Ovary (tissue), 3 donors: ENCODE results near the gene AQP7.

Experiments used
- EP300 ChIP-seq: sonication (generic); formaldehyde crosslinking; IDR thresholded peaks from one replicate; pipeline ENCODE4 v1.6.1; 2017; ENCODE audit warnings: antibody characterized with exemption
- POLR2A ChIP-seq: fragments of 450-650 bp; IDR thresholded peaks from one replicate; pipeline ENCODE4 v1.6.1; 2017; ENCODE audit warnings: antibody characterized with exemption, mild to moderate bottlenecking, moderate library complexity
- TF ChIP-seq, protein P1 (sequence below), 3 donors: fragments of 450-650 bp in 2 of 3; fragments of 200-600 bp in 1 of 3; IDR thresholded peaks; one replicate each; pipeline versions ENCODE4 v1.5.1 to v1.8.0; 2016 to 2022; ENCODE audit warnings: antibody characterized with exemption in 3 of 3, mild to moderate bottlenecking in 1 of 3
- donor health status: DM: no; HTN: no; CAD: no.

DNA sequence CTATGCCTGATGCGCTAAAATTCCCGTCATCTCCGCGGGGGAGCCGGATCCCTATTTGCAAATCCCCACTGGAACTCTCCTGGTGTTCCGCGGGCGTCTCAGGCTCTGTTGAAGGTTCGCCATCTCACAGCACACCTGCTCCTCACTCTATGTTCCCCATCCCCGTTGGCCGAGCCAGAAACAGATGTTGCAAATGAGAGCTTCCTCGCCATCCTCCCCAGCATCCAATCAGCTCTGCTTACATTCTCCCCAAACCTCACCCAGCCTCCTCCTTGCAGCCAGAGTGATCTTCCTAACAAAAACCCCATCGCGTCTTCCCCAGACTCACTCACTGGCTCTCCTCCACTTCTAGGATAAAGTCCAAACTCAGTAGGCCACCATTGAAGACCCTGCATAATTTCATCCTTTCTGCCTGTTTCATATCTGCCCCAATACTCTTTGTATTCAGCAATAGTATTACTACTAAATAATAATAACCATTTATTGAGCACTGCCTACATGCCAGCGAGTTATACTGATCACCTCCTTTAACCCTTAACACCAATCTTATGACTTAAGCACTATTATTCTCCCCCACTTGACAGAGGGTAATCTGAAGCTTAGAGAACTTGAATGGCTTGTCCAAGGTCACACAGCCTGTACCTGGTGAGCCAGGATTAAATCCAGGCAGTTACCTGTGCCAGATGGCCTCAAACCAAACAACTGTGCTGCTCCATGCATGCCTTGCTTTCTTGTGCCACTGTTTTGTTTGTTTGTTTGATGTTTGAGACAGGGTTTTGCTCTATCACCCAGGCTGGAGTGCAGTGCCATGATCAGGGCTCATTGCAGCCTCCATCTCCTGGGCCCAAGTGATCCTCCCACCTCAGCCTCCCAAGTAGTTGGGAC is 14.0 kb downstream of the AQP7 start:
- TF ChIP-seq POLR2A: no peak
- TF ChIP-seq, protein P1, sequence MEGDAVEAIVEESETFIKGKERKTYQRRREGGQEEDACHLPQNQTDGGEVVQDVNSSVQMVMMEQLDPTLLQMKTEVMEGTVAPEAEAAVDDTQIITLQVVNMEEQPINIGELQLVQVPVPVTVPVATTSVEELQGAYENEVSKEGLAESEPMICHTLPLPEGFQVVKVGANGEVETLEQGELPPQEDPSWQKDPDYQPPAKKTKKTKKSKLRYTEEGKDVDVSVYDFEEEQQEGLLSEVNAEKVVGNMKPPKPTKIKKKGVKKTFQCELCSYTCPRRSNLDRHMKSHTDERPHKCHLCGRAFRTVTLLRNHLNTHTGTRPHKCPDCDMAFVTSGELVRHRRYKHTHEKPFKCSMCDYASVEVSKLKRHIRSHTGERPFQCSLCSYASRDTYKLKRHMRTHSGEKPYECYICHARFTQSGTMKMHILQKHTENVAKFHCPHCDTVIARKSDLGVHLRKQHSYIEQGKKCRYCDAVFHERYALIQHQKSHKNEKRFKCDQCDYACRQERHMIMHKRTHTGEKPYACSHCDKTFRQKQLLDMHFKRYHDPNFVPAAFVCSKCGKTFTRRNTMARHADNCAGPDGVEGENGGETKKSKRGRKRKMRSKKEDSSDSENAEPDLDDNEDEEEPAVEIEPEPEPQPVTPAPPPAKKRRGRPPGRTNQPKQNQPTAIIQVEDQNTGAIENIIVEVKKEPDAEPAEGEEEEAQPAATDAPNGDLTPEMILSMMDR (IDR thresholded peaks at IDR 0.05): no peak
- no peak for TF ChIP-seq EP300
